ENCODE results near the gene PUM1.
"Not testable (repeated sequence)": the region's sequence is repeated elsewhere in the genome, so short reads cannot be mapped to it uniquely, and the experiment has no call there.

Gene PUM1

GRCh38 chr1:31064111-31064717, 1.3 kb downstream of the PUM1 start:
- DNase-seq = no peak

DNA sequence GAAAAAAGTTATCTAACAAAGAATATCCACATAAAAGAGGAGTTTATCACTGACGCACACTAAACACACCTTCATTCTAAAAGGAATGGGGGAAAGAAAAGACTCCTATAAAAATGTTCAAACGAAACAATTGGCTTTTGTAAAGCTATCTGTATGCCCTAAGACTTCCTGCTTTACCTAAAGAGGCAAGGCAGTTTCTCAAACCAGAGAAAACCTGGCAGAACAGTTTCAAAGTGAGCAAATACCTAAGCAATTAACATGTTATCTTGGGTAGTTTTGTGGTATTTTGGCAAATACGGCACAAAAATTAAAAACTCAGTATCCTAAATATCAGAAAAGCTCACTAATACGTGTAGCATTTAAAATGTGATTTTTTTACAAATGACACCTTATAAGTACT, 1.9 kb downstream of the PUM1 start:
- no peak for DNase-seq

DNA sequence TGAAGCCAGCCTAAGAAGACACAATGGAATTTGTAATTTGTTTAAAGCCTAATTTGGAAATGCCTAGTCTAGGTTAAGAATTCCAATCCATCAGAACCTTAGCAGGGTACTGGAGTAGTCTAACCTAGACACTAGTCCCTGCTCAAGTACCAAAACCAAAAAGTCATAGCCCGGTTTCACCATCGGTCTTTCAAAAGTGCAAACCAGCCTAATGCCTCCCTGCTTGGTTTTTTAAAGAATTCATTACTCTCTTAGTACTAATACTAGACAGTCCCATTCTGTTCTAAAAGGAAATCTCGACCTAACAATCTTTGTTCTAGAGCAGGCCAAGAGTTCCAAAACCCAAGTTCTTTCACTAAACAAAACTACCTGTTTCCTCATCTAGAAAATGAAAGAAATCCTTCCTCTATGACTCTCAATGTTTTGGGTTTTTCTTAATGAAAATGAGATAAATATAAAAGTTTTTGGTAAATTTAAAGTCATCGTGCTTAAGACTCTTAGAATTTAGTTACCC, 2.6 kb downstream of the PUM1 start:
- no peak for DNase-seq

DNA sequence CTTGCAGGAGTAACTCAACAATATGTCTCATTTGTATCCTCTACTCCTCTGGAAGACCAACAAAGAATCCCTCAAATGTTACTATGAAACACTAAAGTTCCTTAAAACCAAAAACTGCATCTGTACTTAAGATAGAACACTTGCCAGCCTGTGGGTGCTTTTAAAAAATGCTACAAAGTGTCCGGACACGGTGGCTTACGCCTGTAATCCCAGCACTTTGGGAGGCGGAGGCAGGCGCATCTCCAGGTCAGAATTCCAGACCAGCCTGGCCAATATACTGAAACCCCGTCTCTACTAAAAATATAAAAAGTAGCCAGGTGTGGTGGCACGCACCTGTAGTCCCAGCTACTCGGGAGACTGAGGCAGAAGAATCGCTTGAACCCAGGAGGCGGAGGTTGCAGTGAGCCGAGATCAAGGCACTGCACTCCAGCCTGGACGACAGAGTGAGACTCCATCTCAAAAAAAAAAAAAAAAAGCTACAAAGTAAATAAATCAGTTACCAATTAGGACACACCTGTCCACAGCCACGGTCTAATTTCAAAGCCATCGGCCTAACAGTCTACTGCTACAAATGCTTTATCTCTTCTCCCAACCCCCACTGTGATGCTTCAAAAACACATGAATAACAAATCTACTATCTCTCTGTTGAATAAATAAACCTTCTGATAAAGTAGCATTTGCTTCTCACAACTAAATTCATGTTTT, 3.2 kb downstream of the PUM1 start:
- not testable (repeated sequence) for DNase-seq

DNA sequence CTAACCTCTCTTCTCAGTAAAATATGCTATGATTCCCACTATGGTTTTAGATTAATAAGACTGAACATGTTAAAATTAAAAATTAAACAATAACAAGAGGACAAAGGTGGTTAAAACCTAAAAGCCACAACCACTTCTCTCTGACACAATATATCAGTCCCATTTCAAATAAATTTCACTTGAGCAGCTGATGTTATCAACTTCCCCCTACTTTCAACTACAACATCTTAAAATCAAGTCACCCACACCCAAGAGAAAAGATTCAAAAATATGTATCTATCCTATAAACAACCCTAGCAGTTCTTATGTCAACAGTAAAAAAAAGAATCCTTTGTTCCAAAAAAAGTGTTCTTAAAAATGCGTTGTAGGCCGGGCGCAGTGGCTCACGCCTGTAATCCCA, 7.5 kb downstream of the PUM1 start:
- DNase-seq = no peak

DNA sequence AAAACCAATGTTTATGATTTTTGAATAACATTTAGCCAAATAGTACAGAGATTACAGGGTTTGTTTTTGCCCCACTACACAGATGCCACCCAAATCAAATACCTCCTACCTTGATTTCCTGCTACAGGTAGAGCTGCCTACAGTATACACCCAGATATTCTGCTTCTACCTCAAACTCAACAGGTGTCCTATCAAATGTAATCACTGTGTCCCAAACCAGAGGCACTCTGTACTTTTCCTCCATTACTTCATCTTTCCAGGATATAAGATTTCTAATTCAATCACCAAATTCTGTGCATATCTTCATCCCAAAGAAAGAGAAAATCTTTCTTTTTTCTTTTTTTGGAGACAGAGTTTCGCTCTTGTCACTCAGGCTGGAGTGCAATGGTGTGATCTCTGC, 9.6 kb downstream of the PUM1 start:
- no peak for DNase-seq

- no peak for DNase-seq
These were observed 10.0 kb downstream of the PUM1 start for GRCh38 chr1:31055501-31055900.

- DNase-seq = no peak
These were observed 10.5 kb downstream of the PUM1 start for GRCh38 chr1:31054958-31055481.

GRCh38 chr1:31054349-31054748, 11.2 kb downstream of the PUM1 start:
- no peak for DNase-seq

DNA sequence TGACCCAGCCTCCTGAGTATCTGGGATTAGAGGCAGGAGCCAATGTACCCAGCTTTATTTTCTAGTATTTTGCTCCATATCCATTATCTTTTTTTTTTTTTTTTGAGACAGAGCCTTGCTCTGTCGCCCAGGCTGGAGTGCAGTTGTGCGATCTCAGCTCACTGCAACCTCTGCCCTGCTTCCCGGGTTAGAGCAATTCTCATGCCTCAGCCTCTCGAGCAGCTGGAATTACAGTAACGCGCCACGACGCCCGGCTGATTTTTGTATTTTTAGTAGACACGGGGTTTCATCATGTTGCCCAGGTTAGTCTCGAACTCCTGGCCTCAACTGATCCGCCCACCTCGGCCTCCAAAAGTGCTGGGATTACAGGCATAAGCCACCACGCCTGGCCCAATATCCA, 12.9 kb downstream of the PUM1 start:
- not testable (repeated sequence) for DNase-seq

DNA sequence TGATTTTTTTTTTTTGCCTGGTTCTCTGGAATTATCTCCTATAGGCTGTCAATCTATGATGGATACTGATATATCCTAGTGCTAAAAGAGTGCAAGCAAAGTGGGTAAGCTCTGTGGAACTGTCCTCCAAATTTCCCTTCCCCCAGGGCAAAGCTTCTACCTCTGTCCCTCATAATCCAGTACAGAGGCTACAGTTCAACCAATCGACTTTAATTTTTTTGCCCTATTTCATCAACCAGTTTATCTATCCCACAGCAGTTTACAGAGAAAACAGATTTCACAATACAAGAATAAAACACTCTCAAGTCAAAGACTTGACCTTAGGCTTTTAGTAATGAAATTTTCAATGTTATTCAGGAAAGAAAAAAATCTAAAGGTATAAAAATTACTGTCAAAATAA, 13.9 kb downstream of the PUM1 start:
- no peak for DNase-seq

- DNase-seq = not testable (repeated sequence)
These were observed 18.0 kb downstream of the PUM1 start for GRCh38 chr1:31047507-31047906.

DNA sequence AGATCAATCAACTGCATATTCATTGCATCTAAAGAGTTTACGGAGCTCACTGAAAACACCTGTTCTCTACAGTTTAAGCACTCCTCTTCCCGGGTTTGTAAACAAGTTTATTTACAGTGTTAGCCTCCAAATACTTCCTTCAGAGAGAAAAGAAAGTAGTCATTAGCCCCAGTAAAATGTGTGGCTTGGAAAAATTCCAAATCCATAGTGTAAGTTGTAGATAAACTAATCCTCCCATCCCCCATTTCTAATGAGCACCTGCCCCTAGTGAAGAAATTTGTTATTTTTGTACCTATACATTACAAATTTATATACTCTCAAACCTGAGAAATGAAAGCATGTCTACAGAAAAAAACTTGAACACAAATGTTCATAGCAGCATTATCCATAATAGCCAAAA, 21.9 kb downstream of the PUM1 start:
- no peak for DNase-seq

GRCh38 chr1:31042656-31043055, 22.9 kb downstream of the PUM1 start:
- no peak for DNase-seq

DNA sequence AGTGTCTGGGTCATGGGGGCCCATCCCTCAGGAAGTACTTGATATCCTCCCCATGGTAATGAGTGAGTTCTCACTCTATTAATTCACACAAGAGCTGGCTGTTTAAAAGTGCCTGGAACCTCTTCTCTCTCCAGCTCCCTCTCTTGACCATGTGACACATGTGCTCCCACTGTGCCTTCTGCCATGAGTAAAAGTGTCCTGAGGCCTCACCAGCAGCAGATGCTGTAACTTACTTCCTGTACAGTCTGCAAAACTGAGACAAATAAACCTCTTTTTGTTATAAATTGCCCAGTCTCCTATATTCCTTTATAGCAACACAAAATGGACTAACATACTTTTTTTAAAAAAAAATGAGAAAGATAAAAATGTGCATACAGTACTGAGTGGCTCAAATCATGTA, 24.0 kb downstream of the PUM1 start:
- DNase-seq = no peak

DNA sequence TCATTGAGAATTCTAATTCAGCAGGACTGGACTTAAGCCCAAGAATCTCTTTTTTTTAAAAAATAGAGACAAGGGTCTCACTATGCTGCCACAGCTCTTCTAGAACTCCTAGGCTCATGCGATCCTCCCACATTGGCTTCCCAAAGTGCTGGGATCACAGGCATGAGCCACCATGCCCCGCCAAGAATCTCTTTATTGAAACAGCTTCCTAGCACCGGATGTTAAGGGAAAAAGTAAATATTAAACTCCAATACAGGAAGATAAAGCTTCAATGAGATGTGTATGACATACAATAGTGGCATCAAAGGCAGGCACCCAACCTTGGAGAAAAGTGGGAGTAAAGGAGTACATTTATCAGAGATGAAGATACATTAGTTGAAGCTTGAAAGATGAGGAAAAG, 25.5 kb downstream of the PUM1 start:
- no peak for DNase-seq

GRCh38 chr1:31038935-31039334, 26.6 kb downstream of the PUM1 start:
- not testable (repeated sequence) for DNase-seq

DNA sequence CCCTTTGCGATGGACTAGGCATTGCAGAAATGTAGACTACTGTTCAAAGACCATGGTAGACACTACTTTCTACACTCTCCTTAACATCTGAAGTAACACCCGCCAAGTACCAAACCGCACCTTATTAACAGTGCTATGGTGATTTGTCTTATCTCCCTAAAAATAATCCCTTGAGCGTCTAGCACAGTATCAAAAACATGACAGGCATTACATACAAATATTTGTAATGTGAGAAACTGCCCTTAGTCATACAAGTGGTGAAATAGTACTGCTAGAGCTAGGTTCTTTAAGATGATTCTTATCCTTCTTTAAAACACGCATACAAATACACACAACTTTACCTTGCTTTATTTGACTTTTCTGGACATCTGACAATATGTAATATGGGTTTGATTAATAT, 27.2 kb downstream of the PUM1 start:
- no peak for DNase-seq

GRCh38 chr1:31036749-31037500, 28.6 kb downstream of the PUM1 start:
- DNase-seq = no peak

GRCh38 chr1:31033598-31033997, 31.9 kb downstream of the PUM1 start:
- DNase-seq = no peak

GRCh38 chr1:31032266-31032665, 33.3 kb downstream of the PUM1 start:
- no peak for DNase-seq

- DNase-seq = no peak
These were observed 34.0 kb downstream of the PUM1 start for GRCh38 chr1:31031330-31032143.

GRCh38 chr1:31029026-31029425, 36.5 kb downstream of the PUM1 start:
- no peak for DNase-seq
